C4-2B (cell line): ENCODE data around the gene APBA3.

ENCODE experiments used
- H3K27ac ChIP-seq: fragments of 450-650 bp; 2 replicates; pipeline ENCODE4 v1.5.1; 2017
- ZFX ChIP-seq: fragments of 450-650 bp; IDR thresholded peaks from 2 replicates; pipeline ENCODE4 v1.6.1; 2017
- TF ChIP-seq, protein P1 (sequence below): fragments of 450-650 bp; conservative IDR thresholded peaks from 2 replicates; pipeline ENCODE4 v1.5.1; 2017; ENCODE audit warnings: mild to moderate bottlenecking

APBA3 gene

DNA sequence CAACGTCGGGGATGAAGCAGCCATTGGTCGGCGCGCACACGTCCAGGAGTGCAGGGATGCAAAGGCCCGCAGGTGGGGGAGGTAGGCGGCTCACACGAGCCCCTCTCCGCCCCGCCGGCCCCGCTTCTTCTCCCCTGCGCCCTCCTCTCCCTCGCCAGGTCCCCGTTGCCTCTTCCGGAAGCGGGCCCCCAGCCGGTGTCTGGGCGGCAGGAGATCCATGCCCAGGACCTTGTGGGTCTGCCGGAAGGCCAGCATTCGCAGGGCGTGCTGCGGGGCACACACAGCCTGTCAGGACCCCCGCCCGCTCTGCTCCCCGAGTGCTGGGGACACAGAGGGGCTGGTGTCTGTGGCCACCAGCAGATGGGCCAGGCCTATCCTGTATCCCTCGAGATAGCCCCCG is 44.4 kb upstream of the APBA3 start:
- TF ChIP-seq ZFX, result no peak
- TF ChIP-seq, protein P1, sequence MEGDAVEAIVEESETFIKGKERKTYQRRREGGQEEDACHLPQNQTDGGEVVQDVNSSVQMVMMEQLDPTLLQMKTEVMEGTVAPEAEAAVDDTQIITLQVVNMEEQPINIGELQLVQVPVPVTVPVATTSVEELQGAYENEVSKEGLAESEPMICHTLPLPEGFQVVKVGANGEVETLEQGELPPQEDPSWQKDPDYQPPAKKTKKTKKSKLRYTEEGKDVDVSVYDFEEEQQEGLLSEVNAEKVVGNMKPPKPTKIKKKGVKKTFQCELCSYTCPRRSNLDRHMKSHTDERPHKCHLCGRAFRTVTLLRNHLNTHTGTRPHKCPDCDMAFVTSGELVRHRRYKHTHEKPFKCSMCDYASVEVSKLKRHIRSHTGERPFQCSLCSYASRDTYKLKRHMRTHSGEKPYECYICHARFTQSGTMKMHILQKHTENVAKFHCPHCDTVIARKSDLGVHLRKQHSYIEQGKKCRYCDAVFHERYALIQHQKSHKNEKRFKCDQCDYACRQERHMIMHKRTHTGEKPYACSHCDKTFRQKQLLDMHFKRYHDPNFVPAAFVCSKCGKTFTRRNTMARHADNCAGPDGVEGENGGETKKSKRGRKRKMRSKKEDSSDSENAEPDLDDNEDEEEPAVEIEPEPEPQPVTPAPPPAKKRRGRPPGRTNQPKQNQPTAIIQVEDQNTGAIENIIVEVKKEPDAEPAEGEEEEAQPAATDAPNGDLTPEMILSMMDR, result no peak
- H3K27ac ChIP-seq, result no peak overlapping the region

DNA sequence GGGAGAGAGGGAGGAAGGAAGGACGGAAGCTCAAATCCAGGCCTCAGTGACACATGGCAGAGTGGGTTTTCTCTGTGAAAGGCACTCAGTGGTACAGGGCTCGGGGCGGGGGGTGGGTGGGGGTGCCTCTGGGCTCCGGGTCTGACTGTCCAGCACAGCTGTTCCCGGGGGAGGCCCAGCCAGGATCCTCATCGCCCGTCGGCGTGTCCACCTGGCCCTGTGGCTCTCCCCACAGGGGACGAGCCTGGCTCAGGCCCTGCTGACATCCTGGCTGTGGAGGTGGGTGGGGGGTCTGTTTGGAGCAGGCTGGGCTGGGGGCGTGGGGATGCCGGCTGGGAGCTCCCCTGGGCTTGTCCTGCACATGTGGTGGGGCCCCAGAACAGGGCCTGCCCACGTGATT is 42.9 kb upstream of the APBA3 start:
- TF ChIP-seq, protein P1, result no peak
- TF ChIP-seq ZFX, result no peak
- H3K27ac ChIP-seq, result no peak overlapping the region

DNA sequence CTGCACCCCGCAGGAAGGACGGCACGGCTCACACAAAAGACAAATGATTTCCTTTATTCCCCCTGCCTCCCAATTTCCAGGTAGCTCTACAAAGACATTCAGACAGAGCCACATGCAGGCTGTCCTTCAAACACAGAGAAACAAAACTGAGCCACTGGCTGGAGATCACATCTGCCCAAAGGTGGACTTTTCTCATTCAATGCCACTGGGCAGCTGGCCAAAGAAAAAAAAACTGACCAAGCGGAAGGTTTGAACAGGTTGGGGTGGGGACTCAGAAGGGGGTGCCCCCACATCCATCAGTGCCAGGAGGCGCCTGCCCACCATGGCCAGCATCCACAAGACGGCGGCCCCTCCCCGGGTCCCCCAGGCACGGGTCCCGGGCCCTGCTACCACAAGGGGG is 42.5 kb upstream of the APBA3 start:
- no peak overlapping the region for H3K27ac ChIP-seq
- TF ChIP-seq, protein P1, result no peak
- TF ChIP-seq ZFX, result no peak

DNA sequence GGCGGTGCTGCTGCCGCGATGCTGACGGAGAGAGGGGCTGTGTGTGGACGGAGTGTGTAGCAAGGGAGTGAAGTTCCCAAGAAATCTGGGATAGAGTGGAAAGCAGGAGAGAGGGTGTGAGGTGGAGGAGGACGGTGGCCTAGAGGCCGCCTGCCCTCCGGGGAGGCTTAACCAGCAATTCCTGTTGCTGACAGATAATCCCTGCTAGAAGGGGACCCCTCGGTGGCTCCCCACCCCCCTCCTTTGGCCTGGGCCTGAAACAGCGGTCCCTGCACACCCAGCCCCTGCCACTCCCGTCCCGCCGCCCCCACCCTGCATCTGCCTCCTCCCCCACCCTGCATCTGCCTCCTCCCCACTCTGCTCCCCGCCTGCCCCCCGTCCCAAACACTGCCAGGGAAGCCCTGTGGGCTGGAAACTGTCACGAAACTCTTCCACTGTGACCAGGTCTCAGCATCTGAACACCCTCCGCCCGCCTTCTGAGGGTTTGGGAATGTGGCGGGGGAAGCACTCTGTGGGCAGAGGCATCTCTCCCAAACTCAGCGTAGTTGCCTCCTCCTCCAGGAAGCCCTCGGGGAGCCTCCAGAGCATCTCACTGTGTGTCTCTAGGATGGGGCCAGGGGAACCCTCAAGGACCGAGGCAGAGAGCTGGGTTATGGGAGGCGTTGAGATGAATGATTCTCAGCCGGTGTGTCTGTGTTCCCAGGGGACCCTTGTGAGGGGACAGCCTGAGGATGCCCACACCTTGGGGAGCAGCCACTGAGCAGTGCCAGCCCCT is 41.8 kb upstream of the APBA3 start:
- TF ChIP-seq, protein P1, result no peak
- no peak for TF ChIP-seq ZFX

DNA sequence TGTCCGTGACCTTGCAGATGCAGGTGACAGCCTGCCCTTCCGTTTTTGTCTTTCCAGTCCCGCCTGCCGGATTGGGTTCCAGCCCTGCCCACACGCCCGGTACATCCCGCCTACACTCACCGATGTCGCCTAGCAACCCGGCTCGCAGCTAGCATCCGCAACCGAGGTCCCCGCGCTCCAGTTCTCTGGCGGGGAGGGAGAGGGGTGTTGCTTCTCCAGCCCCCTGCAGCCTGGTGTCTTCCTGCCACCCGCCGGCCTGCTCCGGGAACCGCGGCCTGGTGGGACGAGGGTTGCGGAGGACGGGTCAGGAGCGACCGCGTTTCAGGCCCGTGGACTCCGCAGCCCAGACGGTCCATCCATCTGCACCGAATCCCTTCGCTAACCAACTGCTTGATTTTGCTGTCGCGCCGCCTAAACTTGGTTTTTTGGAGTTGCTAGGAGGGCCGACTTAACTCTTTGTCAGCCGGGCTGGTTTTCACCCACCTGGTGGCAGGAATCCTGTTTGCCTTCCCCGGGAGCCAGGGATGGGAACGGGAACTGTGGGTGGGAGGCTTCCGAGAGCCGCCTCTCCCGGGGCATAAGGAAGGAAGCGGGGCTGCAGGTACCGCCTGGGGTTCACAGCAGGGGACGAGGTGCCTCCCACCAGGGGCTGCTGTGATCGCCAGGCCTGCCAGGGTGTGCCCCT is 40.1 kb upstream of the APBA3 start:
- no peak overlapping the region for H3K27ac ChIP-seq
- TF ChIP-seq ZFX, result no peak

More for the DNA sequence above, 41.8 kb upstream of the APBA3 start:
- H3K27ac ChIP-seq, result no peak overlapping the region

DNA sequence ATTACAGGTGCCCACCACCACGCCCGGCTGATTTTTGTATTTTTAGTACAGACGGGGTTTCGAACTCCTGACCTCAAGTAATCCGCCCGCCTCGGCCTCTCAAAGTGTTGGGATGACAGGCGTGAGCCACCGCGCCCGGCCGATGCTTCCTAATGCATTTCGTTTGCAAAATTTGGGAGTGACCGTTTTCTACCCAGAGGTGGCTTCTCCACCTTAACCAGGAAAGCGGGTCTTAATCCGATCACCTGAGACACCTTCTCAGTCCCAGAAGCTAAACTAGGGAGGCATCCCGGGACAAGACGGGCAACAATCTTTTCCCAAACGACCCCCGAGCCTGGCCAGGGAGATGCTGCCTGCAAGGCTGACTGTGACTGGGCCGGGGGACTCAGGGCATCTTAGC is 39.5 kb upstream of the APBA3 start:
- TF ChIP-seq, protein P1, result no peak
- TF ChIP-seq ZFX, result no peak
- no peak overlapping the region for H3K27ac ChIP-seq

DNA sequence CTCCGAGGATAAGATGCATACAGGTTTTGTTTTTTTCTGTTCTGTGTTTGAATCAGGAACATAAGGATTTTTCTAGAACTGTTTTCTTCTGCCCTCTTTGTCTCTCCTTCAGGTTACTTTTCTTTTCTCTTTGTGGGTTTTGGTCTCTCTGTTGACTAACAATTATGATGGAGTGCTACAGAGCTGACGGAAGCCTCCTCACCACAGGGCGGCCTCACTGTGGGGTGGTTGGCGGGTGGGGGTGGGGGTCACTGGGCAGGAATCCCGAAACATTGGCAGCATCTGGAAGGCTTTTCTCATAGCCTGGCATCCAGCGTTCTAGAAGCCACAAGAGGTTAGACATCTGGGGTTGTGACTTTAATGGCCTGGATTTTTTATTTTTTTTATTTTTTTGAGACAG is 36.6 kb upstream of the APBA3 start:
- TF ChIP-seq, protein P1, result no peak
- TF ChIP-seq ZFX, result no peak
- H3K27ac ChIP-seq, result no peak overlapping the region

DNA sequence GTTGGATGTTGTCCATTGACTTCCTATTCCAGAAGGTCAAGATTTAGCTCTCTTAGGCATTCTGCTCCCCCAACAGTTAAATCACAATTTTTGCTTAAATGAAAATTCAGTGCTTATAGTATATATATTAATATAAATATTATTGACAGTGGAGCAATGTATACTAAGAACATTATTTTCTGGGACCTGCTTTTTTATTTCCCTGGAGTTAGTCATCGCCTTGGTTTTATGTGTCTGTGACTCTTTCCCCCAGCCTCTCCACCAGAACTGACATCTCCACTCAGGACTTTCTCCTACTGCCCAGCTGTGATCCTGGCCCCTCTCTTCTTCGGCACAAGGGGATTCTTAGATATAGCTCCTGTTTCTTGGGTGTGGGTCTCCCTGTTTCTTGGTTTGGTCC is 34.9 kb upstream of the APBA3 start:
- no peak overlapping the region for H3K27ac ChIP-seq
- TF ChIP-seq, protein P1, result no peak
- TF ChIP-seq ZFX, result no peak
